IPS-18a (cell line): ENCODE data around the gene CTNNBIP1.
A peak's percentile ranks its signal among the peaks of the same experiment; 100 is the strongest.

Experiments
- H3K27ac ChIP-seq: one replicate; pipeline ENCODE4 v1.5.1; 2013; ENCODE audit warnings: low read length
- H3K27me3 ChIP-seq: one replicate; pipeline ENCODE4 v1.6.1; 2013; ENCODE audit warnings: mild to moderate bottlenecking, low read length; ENCODE audit not compliant: control insufficient read depth, insufficient read depth
- H3K36me3 ChIP-seq: one replicate; pipeline ENCODE4 v1.6.1; 2013; ENCODE audit warnings: low read depth, low read length; ENCODE audit not compliant: control insufficient read depth
- H3K4me1 ChIP-seq: one replicate; pipeline ENCODE4 v1.6.1; 2013; ENCODE audit warnings: low read depth, low read length; ENCODE audit not compliant: control insufficient read depth
- H3K4me3 ChIP-seq: one replicate; pipeline ENCODE4 v1.5.1; 2013; ENCODE audit warnings: low read length
- H3K9ac ChIP-seq: one replicate; pipeline ENCODE4 v1.6.1; 2013; ENCODE audit warnings: mild to moderate bottlenecking, low read length, moderate library complexity
- H3K9me3 ChIP-seq: one replicate; pipeline ENCODE4 v1.6.1; 2013; ENCODE audit warnings: low read depth, low read length; ENCODE audit not compliant: control insufficient read depth

The CTNNBIP1 gene

GRCh38 chr1:9863371-9863770 lies 46.7 kb downstream of the CTNNBIP1 start:
- Histone ChIP-seq H3K4me3 (no peak overlapping the region), H3K27ac (no peak overlapping the region), H3K36me3 (peaks cover 2% of the 10 kb centered on the region), H3K4me1 (peaks cover 10% of the 10 kb centered on the region), H3K9ac (no peak overlapping the region), H3K9me3 (no peaks in the 10 kb centered on the region), H3K27me3 (no peaks in the 10 kb centered on the region)

GRCh38 chr1:9861360-9861759 lies 48.7 kb downstream of the CTNNBIP1 start:
- Histone ChIP-seq H3K27me3 (no peaks in the 10 kb centered on the region), H3K4me3 (no peak overlapping the region), H3K9ac (no peak overlapping the region), H3K4me1 (peaks cover 10% of the 10 kb centered on the region), H3K36me3 (peaks cover 3% of the 10 kb centered on the region), H3K9me3 (no peaks in the 10 kb centered on the region), H3K27ac (no peak overlapping the region)

GRCh38 chr1:9860887-9861286 lies 49.2 kb downstream of the CTNNBIP1 start:
- Histone ChIP-seq H3K9ac (no peak overlapping the region), H3K9me3 (no peaks in the 10 kb centered on the region), H3K27ac (no peak overlapping the region), H3K4me3 (no peak overlapping the region), H3K27me3 (no peaks in the 10 kb centered on the region), H3K4me1 (peaks cover 10% of the 10 kb centered on the region), H3K36me3 (peaks cover 3% of the 10 kb centered on the region)

- Histone ChIP-seq H3K27me3 (no peaks in the 10 kb centered on the region), H3K9ac (no peak overlapping the region), H3K4me1 (peaks cover 10% of the 10 kb centered on the region), H3K27ac (peak overlapping the region; percentile 52), H3K36me3 (peaks cover 3% of the 10 kb centered on the region), H3K9me3 (no peaks in the 10 kb centered on the region), H3K4me3 (no peak overlapping the region)
Observed at GRCh38 chr1:9859281-9860014, 50.6 kb downstream of the CTNNBIP1 start.

- peaks cover 3% of the 10 kb centered on the region for H3K36me3 ChIP-seq
- no peaks in the 10 kb centered on the region for H3K27me3 ChIP-seq
- H3K27ac ChIP-seq = no peak overlapping the region
- no peaks in the 10 kb centered on the region for H3K9me3 ChIP-seq
- H3K4me3 ChIP-seq = no peak overlapping the region
- H3K9ac ChIP-seq = no peak overlapping the region
- H3K4me1 ChIP-seq = peaks cover 10% of the 10 kb centered on the region
Observed at GRCh38 chr1:9858293-9859035, 51.6 kb downstream of the CTNNBIP1 start.

GRCh38 chr1:9855186-9855585 lies 54.9 kb downstream of the CTNNBIP1 start:
- H3K4me1 ChIP-seq = peaks cover 10% of the 10 kb centered on the region

GRCh38 chr1:9853249-9853595 lies 56.8 kb downstream of the CTNNBIP1 start:
- Histone ChIP-seq H3K36me3 (no peaks in the 10 kb centered on the region), H3K27ac (no peak overlapping the region), H3K4me1 (no peaks in the 10 kb centered on the region), H3K27me3 (no peaks in the 10 kb centered on the region), H3K4me3 (no peak overlapping the region), H3K9me3 (no peaks in the 10 kb centered on the region), H3K9ac (no peak overlapping the region)

More at GRCh38 chr1:9855186-9855585, 54.9 kb downstream of the CTNNBIP1 start:
- Histone ChIP-seq H3K4me3 (no peak overlapping the region), H3K27me3 (no peaks in the 10 kb centered on the region), H3K9ac (no peak overlapping the region), H3K36me3 (peaks cover 3% of the 10 kb centered on the region), H3K27ac (no peak overlapping the region), H3K9me3 (no peaks in the 10 kb centered on the region)

- no peaks in the 10 kb centered on the region for H3K4me1 ChIP-seq
Observed at GRCh38 chr1:9852410-9853248, 57.4 kb downstream of the CTNNBIP1 start.

GRCh38 chr1:9852004-9852403 lies 58.1 kb downstream of the CTNNBIP1 start:
- H3K27ac ChIP-seq = no peak overlapping the region
- no peak overlapping the region for H3K4me3 ChIP-seq
- H3K27me3 ChIP-seq = no peaks in the 10 kb centered on the region
- H3K4me1 ChIP-seq = no peaks in the 10 kb centered on the region
- no peaks in the 10 kb centered on the region for H3K9me3 ChIP-seq
- no peak overlapping the region for H3K9ac ChIP-seq
- no peaks in the 10 kb centered on the region for H3K36me3 ChIP-seq

More at GRCh38 chr1:9852410-9853248, 57.4 kb downstream of the CTNNBIP1 start:
- Histone ChIP-seq H3K4me3 (no peak overlapping the region), H3K9me3 (no peaks in the 10 kb centered on the region), H3K27ac (no peak overlapping the region), H3K36me3 (no peaks in the 10 kb centered on the region), H3K27me3 (no peaks in the 10 kb centered on the region), H3K9ac (no peak overlapping the region)

- Histone ChIP-seq H3K9ac (no peak overlapping the region), H3K36me3 (no peaks in the 10 kb centered on the region), H3K9me3 (no peaks in the 10 kb centered on the region), H3K4me1 (no peaks in the 10 kb centered on the region), H3K27me3 (no peaks in the 10 kb centered on the region), H3K27ac (no peak overlapping the region), H3K4me3 (peak overlapping the region; percentile 33)
Observed at GRCh38 chr1:9850442-9851162, 59.5 kb downstream of the CTNNBIP1 start.
